ENCODE results near the gene KIF3C.

DNA sequence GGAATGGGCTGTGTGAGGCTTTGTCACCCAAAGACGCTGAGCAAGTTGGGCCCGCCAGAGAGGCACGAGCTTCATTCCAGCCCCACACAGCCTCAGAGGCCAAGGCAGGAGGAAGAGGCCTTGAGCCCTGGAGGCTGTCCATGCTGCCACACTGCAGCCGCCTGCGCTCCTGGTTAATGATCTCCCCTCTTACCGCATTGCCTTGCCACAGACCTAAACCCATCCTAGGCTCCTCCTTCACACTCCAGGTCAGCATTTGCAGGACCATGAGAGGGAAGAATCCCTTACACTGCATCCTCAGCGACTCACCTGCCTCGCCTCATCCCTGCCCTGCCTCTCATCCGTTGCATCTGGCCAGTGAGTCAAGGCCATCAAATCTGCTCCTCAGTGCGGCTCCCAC is 24.6 kb downstream of the KIF3C start:
- TF ChIP-seq, protein P1, sequence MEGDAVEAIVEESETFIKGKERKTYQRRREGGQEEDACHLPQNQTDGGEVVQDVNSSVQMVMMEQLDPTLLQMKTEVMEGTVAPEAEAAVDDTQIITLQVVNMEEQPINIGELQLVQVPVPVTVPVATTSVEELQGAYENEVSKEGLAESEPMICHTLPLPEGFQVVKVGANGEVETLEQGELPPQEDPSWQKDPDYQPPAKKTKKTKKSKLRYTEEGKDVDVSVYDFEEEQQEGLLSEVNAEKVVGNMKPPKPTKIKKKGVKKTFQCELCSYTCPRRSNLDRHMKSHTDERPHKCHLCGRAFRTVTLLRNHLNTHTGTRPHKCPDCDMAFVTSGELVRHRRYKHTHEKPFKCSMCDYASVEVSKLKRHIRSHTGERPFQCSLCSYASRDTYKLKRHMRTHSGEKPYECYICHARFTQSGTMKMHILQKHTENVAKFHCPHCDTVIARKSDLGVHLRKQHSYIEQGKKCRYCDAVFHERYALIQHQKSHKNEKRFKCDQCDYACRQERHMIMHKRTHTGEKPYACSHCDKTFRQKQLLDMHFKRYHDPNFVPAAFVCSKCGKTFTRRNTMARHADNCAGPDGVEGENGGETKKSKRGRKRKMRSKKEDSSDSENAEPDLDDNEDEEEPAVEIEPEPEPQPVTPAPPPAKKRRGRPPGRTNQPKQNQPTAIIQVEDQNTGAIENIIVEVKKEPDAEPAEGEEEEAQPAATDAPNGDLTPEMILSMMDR (IDR thresholded peaks at IDR 0.05): no peak
- TF ChIP-seq EZH2phosphoT487 (IDR thresholded peaks at IDR 0.05) (no peak), EZH2 (IDR thresholded peaks at IDR 0.05) (no peak)
